Skin epidermis (tissue), 12 donors: Measurements from ENCODE around the gene BCL11A.
"Not testable (repeated sequence)": the region's sequence is repeated elsewhere in the genome, so short reads cannot be mapped to it uniquely, and the experiment has no call there.

ENCODE experiments used
- H3K27ac ChIP-seq, 21 experiments: fragments of 200-600 bp; sonication (generic) in 11 of 21; one replicate each; pipeline ENCODE4 v1.5.0; 2020; ENCODE audit warnings: mild to moderate bottlenecking in 3 of 21, inconsistent platforms in 2 of 21, moderate library complexity in 2 of 21
- H3K4me3 ChIP-seq, 7 experiments: fragments of 200-600 bp; sonication (generic) in 2 of 7; one replicate each; pipeline ENCODE4 v1.5.0; 2020; ENCODE audit warnings: inconsistent platforms in 2 of 7, mild to moderate bottlenecking in 2 of 7, moderate library complexity in 1 of 7

BCL11A gene

DNA sequence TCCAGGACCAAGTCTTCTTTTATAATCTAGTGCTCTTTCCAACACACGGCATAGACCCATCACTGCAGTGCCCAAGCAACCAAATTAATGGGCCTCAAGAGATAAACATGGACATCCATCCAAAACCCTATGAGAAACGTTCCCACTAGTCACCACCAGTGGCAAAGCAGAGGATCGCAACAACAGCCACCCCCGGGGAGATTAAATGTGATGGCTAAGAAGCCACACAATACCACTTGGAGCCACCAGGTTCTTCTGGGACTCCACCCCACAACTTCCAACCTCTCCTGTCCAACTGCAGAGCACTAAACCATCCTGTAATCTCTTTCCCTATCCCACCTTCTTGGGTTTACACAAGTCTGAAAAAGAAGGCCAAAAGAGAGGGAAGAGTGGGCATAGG lies 123.8 kb downstream of the BCL11A start:
- H3K4me3 ChIP-seq = no peak overlapping the region
- no peak overlapping the region for H3K27ac ChIP-seq

DNA sequence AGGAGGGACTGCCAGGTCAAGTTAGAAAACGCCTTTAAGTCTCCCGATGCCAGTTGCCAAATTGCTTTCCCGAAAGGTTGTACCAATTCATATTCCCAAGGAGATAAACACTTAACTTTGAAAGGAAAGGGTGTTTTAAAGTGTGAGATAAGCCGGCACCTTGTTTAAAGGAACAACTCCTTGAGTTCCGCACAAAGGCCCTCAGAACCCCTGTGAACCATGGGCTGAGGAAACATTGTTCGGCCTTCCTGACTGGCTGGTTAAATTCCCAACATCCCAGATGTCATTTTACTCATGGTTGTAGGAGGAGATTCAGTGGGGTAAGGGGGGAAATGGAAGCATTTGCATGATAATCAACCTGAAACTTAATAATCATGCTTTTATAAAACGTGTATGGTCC lies 126.6 kb downstream of the BCL11A start:
- Histone ChIP-seq H3K27ac (no peak overlapping the region), H3K4me3 (no peak overlapping the region)

DNA sequence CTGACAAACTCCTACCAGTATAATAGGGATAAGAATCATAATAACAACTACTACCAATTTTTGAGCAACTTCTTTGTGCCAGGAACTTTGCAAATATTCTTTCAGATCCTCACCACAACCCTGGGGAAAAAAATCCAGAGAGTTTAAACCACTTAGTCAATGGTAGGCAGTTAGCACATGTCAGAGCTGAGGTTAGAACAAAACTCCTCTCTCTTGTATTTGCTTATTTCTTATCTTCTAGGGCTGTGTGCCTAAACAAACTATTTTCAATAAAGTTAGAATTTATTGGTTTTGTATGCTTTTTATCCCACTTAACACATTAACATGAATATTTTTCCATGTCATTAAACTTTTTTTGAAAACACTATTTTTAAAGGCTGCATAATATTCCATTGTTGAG lies 127.1 kb downstream of the BCL11A start:
- Histone ChIP-seq H3K4me3 (no peak overlapping the region), H3K27ac (no peak overlapping the region)

DNA sequence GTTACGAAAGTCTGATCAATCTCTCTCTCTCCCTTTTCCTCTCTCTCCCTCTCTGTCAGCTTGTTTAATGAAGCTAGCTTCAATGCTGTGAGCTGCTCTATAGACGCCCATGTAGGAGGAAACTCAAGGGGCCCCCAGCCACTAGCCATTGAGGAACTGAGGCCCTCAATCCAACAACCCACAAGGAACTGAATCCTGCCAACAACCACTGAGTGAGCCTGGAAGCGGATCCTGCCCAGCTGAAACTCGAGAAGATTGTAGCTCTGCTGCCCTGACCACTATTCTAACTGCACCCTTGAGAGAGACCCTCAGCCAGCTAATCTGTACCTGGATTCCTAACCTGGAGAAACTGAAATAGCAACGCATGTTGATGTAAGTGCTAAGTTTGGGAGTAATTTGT lies 129.2 kb downstream of the BCL11A start:
- Histone ChIP-seq H3K27ac (no peak overlapping the region), H3K4me3 (no peak overlapping the region)

DNA sequence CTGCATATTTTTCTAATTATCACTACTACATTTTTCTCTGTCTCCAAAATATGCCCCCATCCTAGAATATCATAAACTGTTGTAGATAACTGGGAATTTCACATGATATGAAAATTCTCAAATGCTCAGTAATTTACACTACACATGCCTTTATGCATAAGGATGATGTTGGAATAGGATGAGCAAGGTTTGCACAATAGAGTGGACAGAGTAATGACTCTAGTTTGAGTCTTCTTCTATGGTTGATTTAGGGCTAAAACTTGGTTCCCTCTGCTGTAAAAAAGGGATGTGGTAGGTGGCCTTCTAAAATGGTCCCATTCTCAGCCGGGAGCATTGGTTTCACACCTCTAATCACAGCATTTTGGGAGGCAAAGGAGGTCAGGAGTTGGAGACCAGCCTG lies 129.9 kb downstream of the BCL11A start:
- Histone ChIP-seq H3K4me3 (no peak overlapping the region), H3K27ac (no peak overlapping the region)

DNA sequence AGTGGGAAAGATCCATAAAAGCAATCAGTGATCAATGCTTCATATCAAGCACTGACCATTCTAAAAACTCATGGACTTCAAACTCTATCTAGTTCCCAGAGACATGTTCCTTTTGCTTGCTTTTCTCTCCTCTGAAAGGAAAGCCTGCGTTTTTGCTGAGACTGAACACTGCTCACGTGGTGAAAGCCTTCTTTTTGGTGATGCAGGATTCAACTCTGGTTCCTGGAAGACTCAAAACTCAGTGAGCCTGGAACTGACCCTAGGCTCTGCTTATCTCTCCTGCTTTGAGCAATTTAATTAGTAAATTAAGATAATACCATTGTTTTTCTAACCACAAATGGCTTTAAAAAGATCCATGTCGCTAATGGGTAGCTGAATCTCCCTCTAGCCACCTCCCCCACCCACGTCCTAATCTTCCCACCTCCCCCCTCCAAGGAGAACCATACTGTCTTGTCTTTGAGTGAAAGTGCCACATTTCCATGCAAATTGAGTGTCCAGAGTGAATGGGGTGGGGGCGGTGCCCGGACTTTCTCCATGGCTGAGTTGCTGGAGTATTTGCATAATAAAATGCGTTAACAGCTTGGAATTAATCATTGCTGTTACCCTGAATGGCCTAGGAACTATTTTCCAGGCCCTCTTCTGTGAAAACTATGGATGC lies 130.5 kb downstream of the BCL11A start:
- Histone ChIP-seq H3K27ac (no peak overlapping the region), H3K4me3 (no peak overlapping the region)

DNA sequence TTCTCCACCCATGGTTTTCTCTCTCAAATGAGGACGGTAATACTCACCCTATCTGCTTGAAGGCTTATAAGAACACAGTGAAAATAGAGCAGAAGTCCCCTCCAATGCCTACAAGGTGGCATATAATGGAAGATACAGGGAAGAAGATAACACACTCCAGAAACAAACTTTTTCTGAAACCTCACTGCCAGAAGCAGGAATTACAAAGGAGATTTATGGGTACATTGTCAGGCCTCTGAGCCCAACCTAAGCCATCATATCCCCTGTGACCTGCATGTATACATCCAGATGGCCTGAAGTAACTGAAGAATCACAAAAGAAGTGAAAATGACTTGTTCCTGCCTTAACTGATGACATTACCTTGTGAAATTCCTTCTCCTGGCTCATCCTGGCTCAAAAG lies 136.2 kb downstream of the BCL11A start:
- not testable (repeated sequence) for H3K4me3 ChIP-seq, H3K27ac ChIP-seq

DNA sequence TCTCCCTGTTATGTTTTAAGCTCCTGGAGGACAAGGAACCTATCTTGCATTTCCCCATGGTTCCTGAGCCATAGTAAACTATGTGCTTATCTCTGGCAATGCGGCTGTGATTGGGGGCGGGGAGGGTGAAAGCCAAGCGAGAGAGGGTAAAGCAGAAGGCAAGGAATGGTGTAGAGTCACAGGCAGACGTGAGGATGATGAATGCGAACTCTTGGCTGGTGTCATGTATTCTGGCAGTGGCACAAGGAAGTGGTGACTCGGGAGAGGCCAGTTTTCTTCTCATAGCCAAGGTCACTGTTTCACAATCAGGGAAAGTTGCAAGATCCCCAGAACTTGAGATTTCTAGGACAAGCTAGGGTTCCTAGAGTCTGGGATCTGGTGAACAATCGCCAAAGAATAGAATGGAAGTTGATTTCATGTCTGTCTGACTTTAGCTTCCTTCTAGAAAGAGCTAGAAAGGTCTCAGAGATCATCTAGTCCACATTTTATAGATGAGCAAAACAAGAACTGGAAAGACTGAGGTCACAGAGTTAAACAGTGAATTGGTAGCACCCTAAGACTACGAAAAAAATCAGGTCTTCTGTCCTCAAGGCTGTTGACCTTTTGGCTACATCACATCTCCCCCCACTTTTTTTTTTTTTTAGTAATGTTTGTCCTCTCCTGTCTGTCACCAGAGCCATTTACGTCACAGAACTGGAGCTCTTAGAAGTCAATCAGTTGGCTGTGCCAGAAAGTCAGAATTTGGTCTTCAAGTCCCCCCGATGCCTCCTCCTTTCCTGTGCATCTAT lies 137.0 kb downstream of the BCL11A start:
- H3K27ac ChIP-seq = no peak overlapping the region
- H3K4me3 ChIP-seq = no peak overlapping the region

DNA sequence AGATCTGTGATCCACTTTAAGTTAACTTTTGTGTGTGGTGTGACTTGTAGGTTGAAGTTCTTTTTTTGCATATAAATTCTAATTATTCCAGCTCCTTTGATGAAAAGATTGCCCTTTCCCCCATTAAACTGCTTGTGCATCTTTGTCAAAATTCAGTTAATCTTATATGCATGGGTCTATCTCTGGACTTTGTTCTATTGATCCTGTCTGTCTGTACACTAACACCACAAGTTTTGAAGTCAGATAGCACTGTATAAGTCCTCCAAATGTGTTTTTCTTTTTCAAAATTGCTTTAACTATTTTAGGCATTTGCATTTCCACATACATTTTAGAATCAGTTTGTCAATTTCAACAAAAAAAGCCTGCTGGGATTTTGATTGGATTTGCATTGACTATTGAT lies 137.6 kb downstream of the BCL11A start:
- no peak overlapping the region for H3K4me3 ChIP-seq
- no peak overlapping the region for H3K27ac ChIP-seq

DNA sequence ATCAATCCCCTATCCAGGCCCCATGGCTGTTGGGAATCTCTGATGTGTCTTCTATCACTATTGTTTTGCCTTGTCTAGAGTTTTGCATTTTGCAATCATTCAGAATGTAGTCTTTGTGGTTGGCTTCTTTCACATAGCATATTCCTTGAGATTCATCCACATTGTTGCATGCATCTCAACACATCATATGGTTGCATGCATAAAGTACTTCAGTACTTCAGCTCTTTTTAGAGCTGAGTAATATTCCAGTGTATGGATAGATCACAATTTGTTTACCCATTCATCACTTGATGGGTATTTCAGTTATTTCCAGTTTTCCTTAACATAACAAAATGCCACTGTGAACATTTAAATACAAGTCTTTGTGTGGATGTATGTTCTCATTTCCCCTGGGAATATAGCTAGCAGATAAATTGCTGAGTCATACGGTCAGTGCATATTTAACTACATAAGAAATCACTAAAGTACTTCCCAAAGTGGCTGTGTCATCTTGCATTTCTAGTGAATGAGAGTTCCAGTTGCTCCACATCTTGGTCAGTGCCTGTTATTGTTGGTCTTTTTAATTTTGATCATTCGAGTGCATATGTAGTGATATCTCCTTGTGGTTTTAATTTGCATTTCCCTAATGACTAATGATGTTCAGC lies 138.8 kb downstream of the BCL11A start:
- Histone ChIP-seq H3K27ac (no peak overlapping the region), H3K4me3 (no peak overlapping the region)

DNA sequence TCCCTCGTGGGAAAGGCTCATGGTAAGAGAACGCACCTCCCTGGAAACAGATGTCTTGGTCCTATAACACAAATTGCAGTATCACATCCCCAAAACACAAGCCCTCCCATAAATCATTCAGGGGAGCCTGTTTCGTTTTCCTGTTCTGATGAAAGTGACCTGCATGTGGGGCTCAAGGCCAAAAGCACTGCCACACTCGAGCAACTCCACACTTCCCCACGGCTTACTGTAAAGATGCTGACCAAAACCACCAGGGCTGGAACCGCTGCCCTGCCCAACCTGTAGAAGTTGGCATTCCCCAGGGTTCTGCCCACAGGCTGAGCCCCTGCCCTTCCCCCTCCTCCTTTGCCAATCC lies 139.7 kb downstream of the BCL11A start:
- H3K4me3 ChIP-seq = no peak overlapping the region
- peak overlapping the region in 2 of 21 experiments; percentile 24 to 29 for H3K27ac ChIP-seq

DNA sequence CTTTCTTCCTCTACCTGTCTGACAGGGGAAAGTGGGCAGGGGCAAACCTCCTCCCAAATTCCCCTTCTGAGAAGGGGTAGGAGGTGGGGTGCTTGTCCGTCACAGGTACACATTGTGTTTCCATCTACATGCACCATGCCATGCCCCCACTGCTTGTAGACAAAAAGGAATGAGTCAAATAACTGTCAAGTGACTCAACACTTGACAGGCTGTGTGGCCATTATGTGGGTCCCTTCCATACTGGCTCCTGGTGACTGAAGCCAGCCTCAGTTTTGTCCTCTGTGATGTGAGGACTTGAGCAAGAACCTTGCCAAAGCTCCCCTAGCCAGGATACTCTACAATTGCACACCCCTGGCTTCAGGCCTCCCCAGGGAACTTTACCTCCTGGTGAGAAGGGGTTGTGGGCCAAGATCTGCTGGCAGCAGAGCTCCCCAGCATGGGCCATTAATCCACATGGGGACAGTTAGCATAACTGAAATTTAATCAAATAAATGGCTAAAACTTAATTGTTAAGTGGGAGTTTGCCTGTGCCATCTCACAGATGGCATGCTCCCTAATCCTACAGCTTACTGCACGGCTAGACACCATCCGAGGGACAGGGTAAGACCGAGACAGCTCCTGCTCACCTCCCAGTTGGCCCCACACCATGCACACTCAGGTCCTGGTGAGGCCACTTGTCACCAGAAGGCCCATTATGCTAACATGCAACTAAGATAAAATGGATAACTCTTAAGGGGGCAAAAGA lies 140.2 kb downstream of the BCL11A start:
- Histone ChIP-seq H3K4me3 (no peak overlapping the region), H3K27ac (peak overlapping the region in 2 of 21 experiments; percentile 24 to 29)

DNA sequence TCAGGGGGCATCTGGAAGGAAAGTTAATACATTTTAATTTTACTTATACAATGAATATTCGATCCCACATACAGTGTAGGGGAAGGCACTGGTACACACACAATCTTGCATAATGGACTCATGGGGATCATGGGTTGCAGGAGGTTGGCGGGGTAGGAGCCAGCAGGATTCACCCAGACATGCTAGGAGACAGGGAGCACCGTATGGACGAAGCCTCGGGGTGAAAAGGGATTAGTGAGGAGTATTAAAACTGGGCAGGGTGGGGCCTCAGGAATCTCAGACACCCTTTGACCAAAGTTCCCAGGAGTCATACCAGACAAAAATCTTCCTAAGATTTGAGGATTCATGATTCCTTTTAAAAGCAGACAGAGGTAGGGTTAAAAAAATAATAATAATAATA lies 140.8 kb downstream of the BCL11A start:
- no peak overlapping the region for H3K27ac ChIP-seq
- H3K4me3 ChIP-seq = no peak overlapping the region

DNA sequence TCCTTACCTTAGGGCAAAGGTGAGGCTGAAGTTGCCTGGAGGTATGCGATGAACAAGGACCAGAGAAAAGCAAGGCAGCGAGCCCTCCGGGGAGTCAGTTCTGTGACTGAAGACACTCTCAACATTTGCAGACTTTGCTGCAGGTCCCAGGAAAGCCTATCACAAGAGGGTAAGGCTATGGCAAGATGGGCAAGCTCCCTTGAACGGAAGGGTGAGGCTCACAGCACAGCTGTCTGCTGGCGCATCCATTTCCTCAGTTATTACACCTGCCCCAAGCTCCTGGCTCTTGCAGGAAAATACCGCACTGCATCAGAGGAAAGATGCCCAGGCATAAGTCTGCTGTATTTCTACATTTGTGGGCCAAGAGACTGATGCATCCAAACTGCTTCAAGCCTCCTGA lies 141.4 kb downstream of the BCL11A start:
- H3K27ac ChIP-seq = peak overlapping the region in 2 of 21 experiments; percentile 18 to 42
- no peak overlapping the region for H3K4me3 ChIP-seq

DNA sequence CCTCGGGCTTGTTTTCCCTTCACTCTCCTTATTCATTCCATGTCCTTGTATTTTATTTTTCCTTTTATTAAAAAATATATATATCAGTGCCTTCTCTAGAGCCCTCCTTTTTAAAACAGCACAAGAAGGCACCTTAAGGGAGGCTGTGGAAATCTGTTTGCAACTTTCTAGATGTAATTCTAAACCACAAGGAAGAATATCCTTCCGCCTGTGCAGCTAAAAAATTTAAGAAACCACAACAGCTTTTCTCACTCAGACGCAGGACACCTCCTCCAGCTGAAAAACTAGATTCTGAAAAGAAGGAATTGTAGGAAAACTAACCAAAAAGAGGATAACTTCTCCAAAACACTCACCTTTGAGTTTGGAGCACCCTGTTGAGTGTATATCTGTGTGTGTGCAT lies 142.2 kb downstream of the BCL11A start:
- H3K4me3 ChIP-seq = no peak overlapping the region
- peak overlapping the region in 1 of 21 experiments; percentile 42 for H3K27ac ChIP-seq

DNA sequence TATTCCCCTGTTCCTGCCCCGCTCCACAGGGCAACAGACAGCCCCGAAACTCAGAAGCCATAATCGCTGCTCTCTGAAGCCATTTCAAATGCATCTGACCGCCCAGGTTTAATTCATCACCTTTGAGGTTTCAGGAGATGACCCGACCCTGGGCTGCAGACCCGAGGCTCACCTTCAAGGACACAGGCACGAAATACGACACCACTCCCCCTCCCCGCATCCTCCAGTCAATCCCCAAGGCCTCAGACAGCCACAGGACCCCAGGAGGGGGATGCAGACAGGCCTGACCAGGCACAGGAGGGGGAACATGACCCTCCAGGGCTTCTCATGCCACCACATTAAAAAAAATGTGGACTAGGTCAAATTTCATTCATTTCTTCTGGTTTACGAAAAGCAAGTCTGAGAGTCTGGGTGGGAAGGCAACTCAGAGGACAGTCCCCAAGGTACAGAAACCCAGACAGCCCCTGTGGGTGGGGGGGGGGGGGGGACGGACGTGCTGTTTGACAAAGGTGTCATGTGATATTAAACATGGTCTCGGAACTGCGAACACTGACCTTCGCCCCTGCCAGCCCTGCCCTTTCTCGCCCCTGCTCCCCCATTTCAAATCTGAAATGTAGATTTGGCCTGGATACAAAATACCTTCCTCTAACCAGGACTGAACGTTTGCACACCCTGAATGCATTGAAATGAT lies 142.9 kb downstream of the BCL11A start:
- peak overlapping the region in 2 of 21 experiments; percentile 23 to 25 for H3K27ac ChIP-seq
- H3K4me3 ChIP-seq = no peak overlapping the region

DNA sequence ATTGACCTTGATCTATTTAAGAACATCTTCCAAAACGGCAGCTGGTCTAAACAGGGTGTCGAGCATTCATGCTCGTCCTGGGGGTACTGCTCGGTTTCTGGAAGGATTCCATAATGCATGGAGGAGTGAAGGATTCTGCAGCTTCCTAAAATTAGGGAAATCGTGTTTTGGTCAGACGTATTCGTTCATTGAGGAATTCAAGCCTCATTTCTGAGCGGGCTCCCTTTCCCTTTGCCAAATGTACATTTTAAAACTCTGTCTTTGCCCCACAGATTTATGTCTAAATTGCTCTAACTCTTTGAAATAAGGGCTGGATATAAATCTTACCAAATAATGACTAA lies 144.0 kb downstream of the BCL11A start:
- Histone ChIP-seq H3K27ac (no peak overlapping the region), H3K4me3 (no peak overlapping the region)

DNA sequence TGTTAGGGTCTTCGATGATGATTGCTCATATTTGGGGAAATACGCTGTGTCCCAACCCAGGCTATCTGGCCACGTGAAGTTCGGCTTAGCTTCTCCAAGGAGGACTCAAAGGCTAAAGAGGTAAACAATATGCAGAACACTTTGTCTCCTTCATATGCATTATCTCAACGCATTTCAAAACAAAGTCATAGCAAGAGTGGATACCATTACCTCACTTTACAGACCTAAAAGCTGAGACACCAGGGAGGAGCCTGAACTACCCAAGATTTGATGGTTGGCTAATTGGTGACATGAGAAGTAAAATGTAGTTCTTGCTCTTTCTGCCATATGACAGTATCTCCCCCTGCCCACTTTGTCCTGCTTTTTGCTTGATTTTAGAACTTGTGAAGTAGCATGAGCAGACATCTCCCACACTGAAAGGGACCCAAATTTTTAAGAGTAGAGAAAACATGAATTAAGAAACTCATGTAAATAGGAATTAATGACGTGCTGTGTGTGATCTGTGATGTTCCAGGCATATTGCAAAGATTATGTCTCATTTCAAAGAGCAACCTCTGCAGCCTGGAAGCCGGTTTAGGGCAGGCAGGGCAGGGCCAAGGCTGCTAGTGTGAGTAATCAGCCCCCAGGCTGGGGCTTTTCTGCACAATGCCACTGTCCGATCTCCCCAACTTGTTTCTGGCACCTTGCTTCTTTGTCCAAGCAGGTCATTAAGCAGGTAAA lies 144.5 kb downstream of the BCL11A start:
- no peak overlapping the region for H3K27ac ChIP-seq
- H3K4me3 ChIP-seq = no peak overlapping the region

DNA sequence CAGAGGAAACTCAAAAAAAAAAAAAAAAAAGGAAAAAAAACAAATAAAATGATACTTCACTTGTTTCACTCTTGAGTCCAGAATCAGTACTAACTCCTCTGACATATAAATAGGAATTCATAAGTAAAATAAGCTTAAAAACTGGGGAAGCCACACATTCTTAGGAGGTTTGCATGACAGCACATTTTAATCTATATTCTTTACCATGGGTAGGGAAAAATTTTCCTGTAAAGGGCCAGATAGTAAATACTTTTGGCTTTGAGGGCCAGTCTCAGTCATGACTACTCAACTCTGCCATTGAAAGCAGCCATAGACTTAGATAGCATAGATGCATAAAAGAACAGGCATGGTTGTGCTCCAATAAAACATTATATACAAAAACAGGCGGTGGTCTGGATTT lies 145.2 kb downstream of the BCL11A start:
- Histone ChIP-seq H3K27ac (no peak overlapping the region), H3K4me3 (no peak overlapping the region)
